IPS-18a (cell line): ENCODE measurements around the gene CPN2.

Experiments used
- H3K27ac ChIP-seq: one replicate; pipeline ENCODE4 v1.5.1; 2013; ENCODE audit warnings: low read length
- H3K27me3 ChIP-seq: one replicate; pipeline ENCODE4 v1.6.1; 2013; ENCODE audit warnings: mild to moderate bottlenecking, low read length; ENCODE audit not compliant: control insufficient read depth, insufficient read depth
- H3K36me3 ChIP-seq: one replicate; pipeline ENCODE4 v1.6.1; 2013; ENCODE audit warnings: low read depth, low read length; ENCODE audit not compliant: control insufficient read depth
- H3K4me1 ChIP-seq: one replicate; pipeline ENCODE4 v1.6.1; 2013; ENCODE audit warnings: low read depth, low read length; ENCODE audit not compliant: control insufficient read depth
- H3K4me3 ChIP-seq: one replicate; pipeline ENCODE4 v1.5.1; 2013; ENCODE audit warnings: low read length
- H3K9ac ChIP-seq: one replicate; pipeline ENCODE4 v1.6.1; 2013; ENCODE audit warnings: mild to moderate bottlenecking, low read length, moderate library complexity
- H3K9me3 ChIP-seq: one replicate; pipeline ENCODE4 v1.6.1; 2013; ENCODE audit warnings: low read depth, low read length; ENCODE audit not compliant: control insufficient read depth

CPN2 gene

GRCh38 chr3:194346621-194347020 is 4.5 kb downstream of the CPN2 start:
- no peaks in the 10 kb centered on the region for H3K36me3 ChIP-seq
- H3K27me3 ChIP-seq, result peaks cover 14% of the 10 kb centered on the region

DNA sequence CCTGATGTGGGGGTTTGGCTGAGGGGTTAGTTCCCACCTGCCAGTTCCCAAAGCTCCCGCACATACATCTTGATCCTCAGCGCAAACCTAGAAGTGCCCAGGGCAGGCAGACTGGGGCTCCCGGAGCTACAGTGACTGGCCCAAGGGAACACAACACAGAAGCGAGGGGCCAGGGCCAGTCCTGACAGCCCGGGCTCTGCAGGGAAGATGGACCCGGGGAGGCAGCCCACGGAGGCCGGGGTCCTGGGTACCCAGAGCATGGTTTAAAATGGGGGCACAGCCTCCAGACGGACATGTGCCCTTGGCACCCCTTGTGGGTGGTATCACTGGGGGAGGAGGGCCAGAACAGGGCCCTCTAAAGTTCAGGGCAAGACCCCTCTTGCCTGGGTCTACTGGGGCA is 5.1 kb downstream of the CPN2 start:
- peaks cover 19% of the 10 kb centered on the region for H3K27me3 ChIP-seq
- no peaks in the 10 kb centered on the region for H3K36me3 ChIP-seq
- H3K4me3 ChIP-seq, result no peak overlapping the region
- no peaks in the 10 kb centered on the region for H3K9me3 ChIP-seq
- no peaks in the 10 kb centered on the region for H3K4me1 ChIP-seq
- H3K27ac ChIP-seq, result no peak overlapping the region
- H3K9ac ChIP-seq, result no peak overlapping the region

More at GRCh38 chr3:194346621-194347020, 4.5 kb downstream of the CPN2 start:
- Histone ChIP-seq H3K9ac (no peak overlapping the region), H3K4me3 (no peak overlapping the region), H3K27ac (no peak overlapping the region), H3K9me3 (no peaks in the 10 kb centered on the region), H3K4me1 (no peaks in the 10 kb centered on the region)

DNA sequence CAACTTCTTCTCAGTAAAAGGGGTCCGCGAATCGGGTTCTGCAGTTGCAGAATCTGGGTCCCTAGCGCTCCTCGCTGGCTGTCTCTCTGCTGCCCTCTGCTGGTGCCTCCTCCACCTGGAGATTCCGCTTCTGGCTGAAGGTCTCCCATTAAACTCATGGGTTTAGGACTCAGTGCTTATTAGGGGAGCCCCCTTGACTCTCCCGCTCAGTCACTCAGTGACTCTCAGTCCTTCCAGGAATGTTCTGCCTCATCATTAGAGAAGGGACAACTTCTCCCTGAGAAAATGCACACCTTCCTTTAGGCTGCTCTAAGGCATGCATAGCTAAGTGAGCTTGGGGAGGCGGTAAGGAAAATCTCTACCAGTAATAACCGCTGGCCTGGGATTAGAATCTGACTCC is 7.1 kb downstream of the CPN2 start:
- peaks cover 14% of the 10 kb centered on the region for H3K4me1 ChIP-seq
- no peak overlapping the region for H3K27ac ChIP-seq
- H3K9ac ChIP-seq, result no peak overlapping the region
- H3K27me3 ChIP-seq, result peaks cover 19% of the 10 kb centered on the region
- H3K4me3 ChIP-seq, result no peak overlapping the region
- no peaks in the 10 kb centered on the region for H3K9me3 ChIP-seq
- H3K36me3 ChIP-seq, result no peaks in the 10 kb centered on the region

DNA sequence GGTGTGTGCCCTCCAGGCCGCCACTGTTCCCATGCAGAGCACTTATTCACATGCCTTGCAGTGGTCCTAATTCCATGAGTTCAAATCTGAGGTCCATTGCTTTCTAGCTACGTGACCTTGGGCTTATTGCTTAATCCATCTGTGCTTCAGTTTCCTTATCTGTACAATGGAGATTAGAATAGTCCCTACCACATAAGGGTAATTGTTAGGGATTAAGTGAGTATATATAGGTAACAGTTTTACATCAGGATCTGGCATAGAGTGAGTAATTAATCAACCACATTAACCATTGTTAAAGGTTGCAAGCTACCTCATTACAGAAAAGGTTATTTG is 7.6 kb downstream of the CPN2 start:
- H3K4me3 ChIP-seq, result no peak overlapping the region
- H3K4me1 ChIP-seq, result peaks cover 15% of the 10 kb centered on the region
- H3K36me3 ChIP-seq, result no peaks in the 10 kb centered on the region
- no peak overlapping the region for H3K9ac ChIP-seq
- no peaks in the 10 kb centered on the region for H3K9me3 ChIP-seq
- H3K27me3 ChIP-seq, result peaks cover 19% of the 10 kb centered on the region
- no peak overlapping the region for H3K27ac ChIP-seq

GRCh38 chr3:194342861-194343560 is 8.1 kb downstream of the CPN2 start:
- peaks cover 19% of the 10 kb centered on the region for H3K27me3 ChIP-seq
- no peak overlapping the region for H3K27ac ChIP-seq
- H3K9ac ChIP-seq, result no peak overlapping the region
- no peak overlapping the region for H3K4me3 ChIP-seq
- peaks cover 17% of the 10 kb centered on the region for H3K4me1 ChIP-seq
- H3K36me3 ChIP-seq, result no peaks in the 10 kb centered on the region
- H3K9me3 ChIP-seq, result no peaks in the 10 kb centered on the region

GRCh38 chr3:194340757-194341400 is 10.2 kb downstream of the CPN2 start:
- no peak overlapping the region for H3K9ac ChIP-seq
- no peak overlapping the region for H3K27ac ChIP-seq
- H3K4me1 ChIP-seq, result peaks cover 17% of the 10 kb centered on the region
- H3K36me3 ChIP-seq, result no peaks in the 10 kb centered on the region
- H3K9me3 ChIP-seq, result no peaks in the 10 kb centered on the region
- H3K4me3 ChIP-seq, result no peak overlapping the region
- H3K27me3 ChIP-seq, result peaks cover 19% of the 10 kb centered on the region

DNA sequence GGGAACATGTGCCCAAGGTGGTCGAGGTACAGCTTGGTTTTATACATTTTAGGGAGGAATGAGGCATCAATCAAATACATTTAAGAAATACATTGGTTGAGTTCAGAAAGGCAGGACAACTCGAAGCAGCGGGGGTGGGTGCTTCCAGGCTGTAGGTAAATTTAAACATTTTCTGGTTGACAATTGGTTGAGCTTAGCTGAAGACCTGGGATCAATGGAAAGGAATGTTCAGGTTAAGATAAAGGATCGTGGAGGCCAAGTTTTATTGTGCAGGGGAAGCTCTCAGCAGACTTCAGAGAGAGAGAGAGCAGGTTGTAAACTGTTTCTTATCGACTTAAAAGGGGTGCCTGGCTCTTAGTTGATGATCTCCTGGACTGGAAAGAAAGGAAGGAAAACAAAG is 11.3 kb downstream of the CPN2 start:
- no peak overlapping the region for H3K9ac ChIP-seq
- H3K27me3 ChIP-seq, result peaks cover 19% of the 10 kb centered on the region
- H3K4me1 ChIP-seq, result peaks cover 17% of the 10 kb centered on the region
- H3K36me3 ChIP-seq, result no peaks in the 10 kb centered on the region
- H3K27ac ChIP-seq, result no peak overlapping the region
- H3K4me3 ChIP-seq, result no peak overlapping the region
- H3K9me3 ChIP-seq, result no peaks in the 10 kb centered on the region

DNA sequence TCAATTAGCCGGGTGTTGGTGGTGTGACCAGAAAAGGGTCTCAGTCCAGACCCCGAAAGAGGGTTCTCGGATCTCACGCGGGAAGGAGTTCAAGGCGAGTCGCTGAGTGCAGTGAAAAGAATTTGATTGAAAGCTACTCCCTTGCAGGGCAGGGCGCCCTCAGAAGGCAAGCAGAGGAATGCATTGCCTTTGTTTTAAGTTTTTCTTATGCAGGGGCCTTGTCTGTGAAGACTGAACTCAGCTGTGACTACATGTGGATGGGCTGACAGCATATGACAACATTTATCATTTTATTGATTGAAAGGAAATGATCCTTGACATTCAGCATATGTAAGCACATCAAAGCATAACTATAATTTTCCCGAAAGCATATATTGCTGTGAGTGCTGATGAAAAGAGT is 11.8 kb downstream of the CPN2 start:
- no peak overlapping the region for H3K4me3 ChIP-seq
- H3K9ac ChIP-seq, result no peak overlapping the region
- H3K27ac ChIP-seq, result no peak overlapping the region
- peaks cover 17% of the 10 kb centered on the region for H3K4me1 ChIP-seq
- peaks cover 20% of the 10 kb centered on the region for H3K27me3 ChIP-seq
- H3K9me3 ChIP-seq, result no peaks in the 10 kb centered on the region
- no peaks in the 10 kb centered on the region for H3K36me3 ChIP-seq

DNA sequence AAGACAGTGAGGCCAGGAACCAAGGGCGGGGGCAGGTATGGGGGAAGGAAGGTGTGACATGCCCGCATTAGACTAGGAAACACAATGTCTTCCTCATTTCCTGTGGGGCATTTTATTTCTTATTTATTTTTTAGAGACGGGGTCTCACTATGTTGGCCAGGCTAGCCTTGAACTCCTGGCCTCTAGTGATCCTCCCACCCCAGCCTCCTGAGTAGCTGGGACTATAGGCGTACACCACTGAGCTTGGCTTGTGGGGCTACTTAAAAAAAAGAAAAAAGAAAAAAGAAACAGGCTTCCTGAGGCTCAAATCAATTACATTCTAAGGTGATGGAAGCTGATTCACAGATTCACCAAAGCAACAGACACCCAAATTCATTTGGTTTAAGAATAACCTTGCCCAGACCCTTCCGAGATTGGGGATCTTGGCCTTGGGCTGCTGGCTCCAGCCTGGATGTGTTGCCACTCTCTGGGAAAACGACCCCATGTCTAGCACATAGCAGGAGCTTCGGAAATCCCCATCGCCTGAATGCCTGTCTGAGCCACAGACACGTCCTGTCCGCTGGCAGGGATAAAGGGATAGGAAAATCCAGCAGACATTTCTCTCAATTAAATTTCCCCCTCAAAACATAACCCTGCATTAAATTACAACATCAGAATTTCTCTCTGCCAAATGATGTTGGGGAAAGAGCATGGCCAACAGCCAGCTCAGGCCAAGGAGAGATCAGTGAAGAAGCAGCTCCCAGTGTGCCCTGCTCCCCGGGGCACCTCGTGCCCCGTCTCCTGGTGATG is 13.0 kb downstream of the CPN2 start:
- Histone ChIP-seq H3K27ac (no peak overlapping the region), H3K9ac (no peak overlapping the region), H3K4me3 (no peak overlapping the region), H3K4me1 (peaks cover 17% of the 10 kb centered on the region), H3K9me3 (no peaks in the 10 kb centered on the region), H3K36me3 (no peaks in the 10 kb centered on the region), H3K27me3 (peaks cover 23% of the 10 kb centered on the region)

GRCh38 chr3:194336601-194337355 is 14.3 kb downstream of the CPN2 start:
- Histone ChIP-seq H3K9me3 (no peaks in the 10 kb centered on the region), H3K4me3 (no peak overlapping the region), H3K27ac (no peak overlapping the region), H3K36me3 (no peaks in the 10 kb centered on the region), H3K9ac (no peak overlapping the region), H3K4me1 (peaks cover 17% of the 10 kb centered on the region), H3K27me3 (peaks cover 32% of the 10 kb centered on the region)

DNA sequence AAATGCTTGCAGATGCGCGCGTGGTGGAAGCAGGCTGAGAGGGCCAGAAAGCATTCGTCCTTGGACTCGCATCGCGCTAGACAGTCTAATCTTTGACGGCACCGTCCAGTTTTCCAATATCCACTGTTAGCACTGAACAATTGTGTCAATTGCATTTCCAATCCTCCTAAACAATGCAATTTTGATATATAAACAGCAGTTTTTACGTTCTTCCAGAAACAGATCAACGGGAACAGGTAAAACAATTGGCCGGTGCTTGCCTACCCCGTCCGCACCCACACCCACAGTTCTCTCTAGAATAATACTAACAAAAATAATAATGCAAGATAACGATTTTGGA is 17.2 kb downstream of the CPN2 start:
- Histone ChIP-seq H3K36me3 (no peaks in the 10 kb centered on the region), H3K27ac (no peak overlapping the region), H3K4me3 (no peak overlapping the region)

More for the DNA sequence above, 17.2 kb downstream of the CPN2 start:
- Histone ChIP-seq H3K9ac (no peak overlapping the region), H3K9me3 (no peaks in the 10 kb centered on the region), H3K4me1 (peaks cover 3% of the 10 kb centered on the region), H3K27me3 (peaks cover 27% of the 10 kb centered on the region)
